Measurements from ENCODE around the gene RBKS.

GRCh38 chr2:27843992-27844391 lies 46.2 kb downstream of the RBKS start:
- no peak for TF ChIP-seq CTCF (IDR thresholded peaks at IDR 0.05)
- no peak for TF ChIP-seq POLR2A (IDR thresholded peaks at IDR 0.05; ENCODE audit: low read depth)
- TF ChIP-seq EP300 (IDR thresholded peaks at IDR 0.05) = no peak
- TF ChIP-seq POLR2AphosphoS5 (IDR thresholded peaks at IDR 0.05) = no peak

Data from esophagus muscularis mucosa (tissue), 4 donors.